ENCODE results near the gene ITPKA. TPM values are rescaled to one million over a fixed set of nuclear protein-coding genes. Genes with fewer than 3 reads are reported as not detected.
A peak's percentile ranks its signal among the peaks of the same experiment; 100 is the strongest.

ITPKA gene
- total RNA-seq, 2 donors from 2014 or later: 0.90 TPM; not detected in 1

- H3K4me3 ChIP-seq: no peak overlapping the region
- no peaks in the 10 kb centered on the region for H3K9me3 ChIP-seq
- DNase-seq (ENCODE audit: low spot score): no peak
- peaks cover 0 to 29% of the 10 kb centered on the region in 2 donors for H3K4me1 ChIP-seq
- H3K27ac ChIP-seq: no peak overlapping the region
- TF ChIP-seq CTCF (IDR thresholded peaks at IDR 0.05): no peak
- no peaks in the 10 kb centered on the region for H3K36me3 ChIP-seq
- peaks cover 16 to 21% of the 10 kb centered on the region in 2 donors for H3K27me3 ChIP-seq
Measured at GRCh38 chr15:41510728-41511127, 17.1 kb downstream of the ITPKA start.

DNA sequence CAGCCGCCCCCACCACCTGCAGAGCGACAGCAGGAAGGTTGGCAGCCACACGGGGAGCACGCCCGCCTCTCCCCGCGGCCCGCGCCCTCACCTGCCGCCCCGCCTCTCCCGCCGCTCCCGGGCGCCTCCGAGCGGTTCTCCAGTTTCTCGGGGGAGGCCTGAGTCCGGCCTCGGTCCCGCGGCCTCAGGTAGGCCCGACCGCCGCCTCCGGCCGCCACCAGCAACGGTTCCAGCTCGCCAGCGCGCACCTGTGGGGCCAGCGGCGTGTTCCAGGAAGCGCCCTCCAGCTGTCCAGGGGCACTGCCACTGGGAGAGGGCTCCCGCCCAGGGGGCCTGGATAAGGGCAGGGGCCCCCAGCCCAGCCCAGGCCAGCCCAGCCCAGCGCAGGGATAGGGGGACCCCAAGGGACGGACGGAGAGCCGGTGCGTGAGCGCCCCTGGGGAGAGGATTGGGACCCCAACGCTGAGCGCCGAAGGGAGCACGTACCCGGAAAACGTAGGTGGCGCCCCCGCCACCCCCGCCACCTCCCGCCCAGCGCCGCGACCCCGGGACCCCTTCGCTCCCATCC, 17.7 kb downstream of the ITPKA start:
- DNase-seq (ENCODE audit: low spot score): no peak
- no peak for TF ChIP-seq CTCF (IDR thresholded peaks at IDR 0.05)
- no peak overlapping the region for H3K27ac ChIP-seq
- H3K36me3 ChIP-seq: no peaks in the 10 kb centered on the region
- H3K4me3 ChIP-seq: peak overlapping the region in 1 of 2 donors; percentile 49
- peaks cover 16 to 21% of the 10 kb centered on the region in 2 donors for H3K27me3 ChIP-seq
- H3K9me3 ChIP-seq: no peaks in the 10 kb centered on the region
- peaks cover 0 to 29% of the 10 kb centered on the region in 2 donors for H3K4me1 ChIP-seq

DNA sequence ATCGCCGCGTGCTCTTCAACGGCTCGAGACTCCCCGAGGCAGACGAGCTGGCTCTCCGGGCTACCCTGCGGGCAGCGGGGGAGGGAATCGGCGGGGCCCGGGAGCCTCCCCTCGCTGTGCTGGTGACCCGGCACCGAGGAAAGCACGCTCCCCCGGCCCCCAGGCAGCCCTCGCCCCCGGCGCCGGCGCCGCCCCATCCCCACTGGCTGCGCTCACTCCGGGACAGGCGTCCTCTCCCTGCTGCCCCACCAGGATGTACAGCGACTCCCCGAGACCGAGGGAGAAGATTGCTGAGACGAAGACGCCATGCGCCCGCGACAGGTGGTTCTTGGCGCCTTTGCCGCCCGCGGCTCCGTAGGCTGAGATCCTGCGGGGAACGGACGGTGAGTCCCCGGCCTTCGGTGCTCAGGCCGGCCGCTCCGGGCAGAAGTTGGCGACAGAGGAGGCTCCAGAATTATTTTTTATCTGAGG, 18.3 kb downstream of the ITPKA start:
- Histone ChIP-seq H3K36me3 (no peaks in the 10 kb centered on the region), H3K4me1 (peaks cover 0 to 29% of the 10 kb centered on the region in 2 donors), H3K27ac (no peak overlapping the region), H3K4me3 (peak overlapping the region in 1 of 2 donors; percentile 49), H3K9me3 (no peaks in the 10 kb centered on the region), H3K27me3 (peaks cover 16 to 21% of the 10 kb centered on the region in 2 donors)
- no peak for TF ChIP-seq CTCF (IDR thresholded peaks at IDR 0.05)
- no peak for DNase-seq (ENCODE audit: low spot score)

DNA sequence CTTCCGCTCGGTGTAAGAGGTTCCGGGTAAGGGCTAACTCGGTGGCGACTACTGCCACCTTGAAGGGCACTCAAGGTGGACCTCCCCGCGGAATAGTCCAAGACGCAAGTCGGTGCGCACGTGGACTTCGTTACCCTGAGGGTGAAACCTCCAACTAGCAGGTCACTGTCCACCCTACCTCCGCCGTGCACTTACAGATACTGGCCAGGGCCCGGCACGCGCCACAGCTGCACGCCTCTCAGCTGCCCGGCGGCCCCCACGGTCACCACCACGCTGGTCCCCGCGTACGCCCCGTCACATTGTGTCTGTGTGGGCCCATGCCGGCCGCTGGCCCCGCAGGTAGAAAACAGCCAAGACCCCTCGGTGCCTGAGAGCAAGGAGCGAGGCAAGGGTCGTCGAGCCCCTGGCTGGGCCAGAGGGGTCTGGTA, 18.9 kb downstream of the ITPKA start:
- no peaks in the 10 kb centered on the region for H3K9me3 ChIP-seq
- peak overlapping the region; percentile 24 to 49 for H3K4me3 ChIP-seq
- no peak for DNase-seq (ENCODE audit: low spot score)
- no peak for TF ChIP-seq CTCF (IDR thresholded peaks at IDR 0.05)
- H3K36me3 ChIP-seq: no peaks in the 10 kb centered on the region
- H3K27ac ChIP-seq: no peak overlapping the region
- H3K4me1 ChIP-seq: peaks cover 0 to 29% of the 10 kb centered on the region in 2 donors
- peaks cover 16 to 21% of the 10 kb centered on the region in 2 donors for H3K27me3 ChIP-seq

GRCh38 chr15:41512940-41513505, 19.3 kb downstream of the ITPKA start:
- Histone ChIP-seq H3K27ac (no peak overlapping the region), H3K4me3 (peak overlapping the region; percentile 24 to 49), H3K9me3 (no peaks in the 10 kb centered on the region), H3K4me1 (peaks cover 0 to 29% of the 10 kb centered on the region in 2 donors), H3K27me3 (peaks cover 16 to 21% of the 10 kb centered on the region in 2 donors), H3K36me3 (no peaks in the 10 kb centered on the region)
- no peak for TF ChIP-seq CTCF (IDR thresholded peaks at IDR 0.05)
- no peak for DNase-seq (ENCODE audit: low spot score)

Measured in right atrium auricular region (tissue), 2 donors.